HUES64 (cell line): ENCODE data around the gene ATP11A.

Experiments
- H3K27ac ChIP-seq: 2 replicates; pipeline ENCODE4 v1.7.0; 2013; ENCODE audit warnings: low read depth, low read length, inconsistent platforms
- H3K27me3 ChIP-seq: 2 replicates; pipeline ENCODE4 v1.6.1; 2013; ENCODE audit warnings: mild to moderate bottlenecking, low read length; ENCODE audit not compliant: insufficient read depth
- H3K36me3 ChIP-seq: 2 replicates; pipeline ENCODE4 v1.6.1; 2013; ENCODE audit warnings: mild to moderate bottlenecking, low read length; ENCODE audit not compliant: insufficient read depth
- H3K4me1 ChIP-seq: 2 replicates; pipeline ENCODE4 v1.6.1; 2013; ENCODE audit warnings: mild to moderate bottlenecking, low read length, moderate library complexity; ENCODE audit not compliant: insufficient read depth
- H3K4me3 ChIP-seq: 2 replicates; pipeline ENCODE4 v1.5.1; 2013; ENCODE audit warnings: mild to moderate bottlenecking, low read length, moderate library complexity
- H3K9ac ChIP-seq: 2 replicates; pipeline ENCODE4 v1.6.1; 2013; ENCODE audit warnings: mild to moderate bottlenecking, low read depth, low read length
- H3K9me3 ChIP-seq: 2 replicates; pipeline ENCODE4 v1.6.1; 2013; ENCODE audit warnings: low read depth, low read length; ENCODE audit not compliant: insufficient read depth
- WGBS: fragments of 150-250, 120-280 bp; methylation state at CpG from one replicate; pipeline ENCODE4 v1.1.7; 2013; ENCODE audit warnings: missing lambda C conversion rate; 5-methylcytosine and 5-hydroxymethylcytosine counted together

ATP11A gene

GRCh38 chr13:112696001-112696868 is 6.4 kb downstream of the ATP11A start:
- no peaks in the 10 kb centered on the region for H3K9me3 ChIP-seq
- H3K4me1 ChIP-seq, result peaks cover 27% of the 10 kb centered on the region
- no peaks in the 10 kb centered on the region for H3K36me3 ChIP-seq
- no peak overlapping the region for H3K9ac ChIP-seq
- peaks cover 9% of the 10 kb centered on the region for H3K27me3 ChIP-seq
- WGBS, result 95% methylated on average over 53 of the region's 53 CpGs
- no peak overlapping the region for H3K4me3 ChIP-seq
- H3K27ac ChIP-seq, result no peak overlapping the region

GRCh38 chr13:112696869-112697465 is 7.1 kb downstream of the ATP11A start:
- H3K4me3 ChIP-seq, result no peak overlapping the region
- H3K4me1 ChIP-seq, result peaks cover 25% of the 10 kb centered on the region
- H3K9ac ChIP-seq, result no peak overlapping the region
- WGBS, result 96% methylated on average over 34 of the region's 34 CpGs
- no peaks in the 10 kb centered on the region for H3K36me3 ChIP-seq
- H3K9me3 ChIP-seq, result no peaks in the 10 kb centered on the region
- no peak overlapping the region for H3K27ac ChIP-seq
- H3K27me3 ChIP-seq, result peaks cover 2% of the 10 kb centered on the region

GRCh38 chr13:112697756-112698655 is 8.2 kb downstream of the ATP11A start:
- 85% methylated on average over 19 of the region's 19 CpGs for WGBS
- Histone ChIP-seq H3K4me1 (peaks cover 23% of the 10 kb centered on the region), H3K4me3 (no peak overlapping the region), H3K27me3 (no peaks in the 10 kb centered on the region), H3K9me3 (no peaks in the 10 kb centered on the region), H3K9ac (peak overlapping the region; percentile 47), H3K36me3 (no peaks in the 10 kb centered on the region), H3K27ac (no peak overlapping the region)

GRCh38 chr13:112699322-112699918 is 9.6 kb downstream of the ATP11A start:
- Histone ChIP-seq H3K4me1 (peaks cover 30% of the 10 kb centered on the region), H3K4me3 (no peak overlapping the region), H3K27me3 (no peaks in the 10 kb centered on the region), H3K36me3 (no peaks in the 10 kb centered on the region), H3K9me3 (no peaks in the 10 kb centered on the region), H3K9ac (no peak overlapping the region), H3K27ac (no peak overlapping the region)
- 93% methylated on average over 13 of the region's 13 CpGs for WGBS

GRCh38 chr13:112700291-112701060 is 10.6 kb downstream of the ATP11A start:
- H3K9me3 ChIP-seq, result no peaks in the 10 kb centered on the region
- H3K27ac ChIP-seq, result no peak overlapping the region
- H3K27me3 ChIP-seq, result no peaks in the 10 kb centered on the region
- no peak overlapping the region for H3K9ac ChIP-seq
- H3K36me3 ChIP-seq, result no peaks in the 10 kb centered on the region
- H3K4me3 ChIP-seq, result no peak overlapping the region
- peaks cover 38% of the 10 kb centered on the region for H3K4me1 ChIP-seq
- WGBS, result 95% methylated on average over 32 of the region's 32 CpGs

- Histone ChIP-seq H3K36me3 (no peaks in the 10 kb centered on the region), H3K9ac (0 out of 2 replicates have a peak overlapping the region, but pooled peaks have one; percentile 12), H3K27me3 (no peaks in the 10 kb centered on the region), H3K4me3 (no peak overlapping the region), H3K9me3 (no peaks in the 10 kb centered on the region), H3K27ac (no peak overlapping the region), H3K4me1 (peaks cover 41% of the 10 kb centered on the region)
- 89% methylated on average over 32 of the region's 32 CpGs for WGBS
Measured at GRCh38 chr13:112702341-112702985, 12.6 kb downstream of the ATP11A start.

GRCh38 chr13:112702986-112703379 is 13.1 kb downstream of the ATP11A start:
- Histone ChIP-seq H3K27ac (no peak overlapping the region), H3K36me3 (no peaks in the 10 kb centered on the region), H3K4me1 (peaks cover 40% of the 10 kb centered on the region), H3K27me3 (no peaks in the 10 kb centered on the region), H3K9me3 (no peaks in the 10 kb centered on the region), H3K9ac (peak overlapping the region; percentile 12; the same call in 1 of the 2 replicates), H3K4me3 (no peak overlapping the region)
- WGBS, result 91% methylated on average over 6 of the region's 6 CpGs

- Histone ChIP-seq H3K9ac (no peak overlapping the region), H3K4me1 (peaks cover 36% of the 10 kb centered on the region), H3K9me3 (no peaks in the 10 kb centered on the region), H3K36me3 (no peaks in the 10 kb centered on the region), H3K27me3 (no peaks in the 10 kb centered on the region), H3K4me3 (no peak overlapping the region), H3K27ac (no peak overlapping the region)
- 91% methylated on average over 22 of the region's 22 CpGs for WGBS
Measured at GRCh38 chr13:112703449-112704284, 13.8 kb downstream of the ATP11A start.

- peaks cover 36% of the 10 kb centered on the region for H3K4me1 ChIP-seq
- 72% methylated on average over 17 of the region's 17 CpGs for WGBS
Measured at GRCh38 chr13:112704308-112705145, 14.7 kb downstream of the ATP11A start.

More at GRCh38 chr13:112704308-112705145, 14.7 kb downstream of the ATP11A start:
- Histone ChIP-seq H3K4me3 (no peak overlapping the region), H3K27ac (peak overlapping the region; percentile 58), H3K27me3 (no peaks in the 10 kb centered on the region), H3K36me3 (no peaks in the 10 kb centered on the region), H3K9me3 (no peaks in the 10 kb centered on the region), H3K9ac (no peak overlapping the region)
